Caco-2 (cell line): ENCODE data around the gene TCEANC. TPM values are rescaled to one million over a fixed set of nuclear protein-coding genes. Genes with fewer than 3 reads are reported as not detected.

ENCODE experiments used
- BruUV-seq: library from RNA; stranded (reverse); fragments of 400-500 nt; replicated peaks from 2 replicates; lab custom pipeline; 2021; lab: Mats Ljungman, UMichigan
- CTCF ChIA-PET: fragments of 300-600 bp; sonication (Branson Sonifier 250); formaldehyde crosslinking; loops from one replicate; lab custom pipeline; 2022; ENCODE audit warnings: antibody characterized with exemption; lab: Charles Lee
- POLR2A ChIA-PET: fragments of 300-600 bp; sonication (Branson Sonifier 250); formaldehyde crosslinking; loops from one replicate; lab custom pipeline; 2022; ENCODE audit warnings: antibody characterized with exemption; lab: Charles Lee
- DNase-seq, 2 experiments: peaks; one replicate each; pipeline versions ENCODE4 v3.0.0 to v3.0.0-alpha.2; 2020 to 2022
- H3K27me3 ChIP-seq: replicated peaks from 2 replicates; pipeline ENCODE4 v1.6.0; 2011; ENCODE audit warnings: low read length; ENCODE audit not compliant: control insufficient read depth, insufficient read depth
- H3K36me3 ChIP-seq: 2 replicates; pipeline ENCODE4 v1.5.1; 2011; ENCODE audit warnings: low read length; ENCODE audit not compliant: control insufficient read depth, insufficient read depth
- H3K4me1 ChIP-seq: fragments of 250-450 bp; sonication (Bioruptor Pico); 2 replicates; pipeline ENCODE4 v1.5.1; 2020; ENCODE audit warnings: mild to moderate bottlenecking
- H3K4me3 ChIP-seq: 2 replicates; pipeline ENCODE4 v1.5.1; 2011; ENCODE audit warnings: low read depth, mild to moderate bottlenecking, control low read depth, low read length
- H3K9me3 ChIP-seq: fragments of 250-450 bp; sonication (Bioruptor Pico); 2 replicates; pipeline ENCODE4 v1.5.1; 2020; ENCODE audit warnings: mild to moderate bottlenecking, moderate library complexity
- H3K27ac Mint-ChIP-seq: one replicate; pipeline ENCODE4 v1.8.0; 2022; ENCODE audit warnings: mixed read lengths; ENCODE audit not compliant: unreplicated experiment
- H3K27me3 Mint-ChIP-seq: one replicate; pipeline ENCODE4 v1.8.0; 2022; ENCODE audit warnings: mixed read lengths; ENCODE audit not compliant: insufficient read depth, unreplicated experiment
- H3K36me3 Mint-ChIP-seq: one replicate; pipeline ENCODE4 v1.8.0; 2022; ENCODE audit warnings: mild to moderate bottlenecking, mixed read lengths; ENCODE audit not compliant: insufficient read depth, unreplicated experiment
- H3K4me1 Mint-ChIP-seq: one replicate; pipeline ENCODE4 v1.8.0; 2022; ENCODE audit warnings: low read depth, mixed read lengths; ENCODE audit not compliant: unreplicated experiment
- H3K4me3 Mint-ChIP-seq: one replicate; pipeline ENCODE4 v1.8.0; 2022; ENCODE audit warnings: mild to moderate bottlenecking, moderate library complexity, mixed read lengths; ENCODE audit not compliant: unreplicated experiment
- H3K9me3 Mint-ChIP-seq: one replicate; pipeline ENCODE4 v1.8.0; 2022; ENCODE audit warnings: mixed read lengths; ENCODE audit not compliant: unreplicated experiment
- CTCF ChIP-seq, 2 experiments: fragments of 200-600 bp in 1 of 2; IDR thresholded peaks; 1 replicate in 1 of 2; 2 replicates in 1 of 2; pipeline versions ENCODE4 v1.5.1 to v1.8.0; 2011 to 2022; ENCODE audit warnings: antibody characterized with exemption in 1 of 2, control low read depth in 1 of 2, inconsistent platforms in 1 of 2, low read depth in 1 of 2, low read length in 1 of 2, mild to moderate bottlenecking in 1 of 2, moderate library complexity in 1 of 2; ENCODE audit not compliant: insufficient read depth in 1 of 2, severe bottlenecking in 1 of 2, unreplicated experiment in 1 of 2
- intact Hi-C: fragments of 100-400 bp; cut with micrococcal nuclease; formaldehyde crosslinking; loops from one replicate; pipeline ENCODE4 v1.10.0; 2022; ENCODE audit not compliant: unreplicated experiment
- total RNA-seq: library from RNA; stranded (reverse); gene quantifications from 2 replicates; pipeline ENCODE4 v1.2.3, GENCODE V29; 2022

The TCEANC gene
- total RNA-seq, 1 experiment from 2014 or later = 1.6 TPM

DNA sequence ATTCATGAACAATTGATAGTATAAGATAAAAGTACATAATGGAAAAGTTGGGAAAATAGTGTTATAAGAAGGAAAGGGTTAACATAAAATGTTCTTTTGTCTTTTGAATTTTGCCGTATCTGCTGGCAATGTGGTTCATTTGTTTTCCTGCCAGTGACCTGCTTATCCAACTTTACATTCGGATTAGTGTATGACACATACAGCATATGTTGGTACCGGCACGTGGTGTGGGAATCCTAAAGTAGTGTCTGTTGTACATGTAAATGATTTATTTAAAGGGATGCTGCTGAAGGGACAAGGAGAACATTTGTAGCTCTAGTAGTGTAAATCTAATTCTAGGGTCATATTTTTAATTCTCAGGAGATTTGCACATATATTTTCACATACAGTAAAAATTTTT lies 47.4 kb downstream of the TCEANC start:
- no peaks in the 10 kb centered on the region for H3K9me3 ChIP-seq
- no TSS peak for BruUV-seq
- intact Hi-C loops = no loop called here
- Mint-ChIP-seq H3K9me3 (no peaks in the 10 kb centered on the region), H3K36me3 (peaks cover 21% of the 10 kb centered on the region), H3K4me1 (peaks cover 23% of the 10 kb centered on the region), H3K27ac (no peak overlapping the region), H3K27me3 (no peaks in the 10 kb centered on the region), H3K4me3 (no peak overlapping the region)
- no peaks in the 10 kb centered on the region for H3K4me1 ChIP-seq
- H3K4me3 ChIP-seq = no peak overlapping the region
- no peak for TF ChIP-seq CTCF (IDR thresholded peaks at IDR 0.05; ENCODE audit: insufficient read depth in 1 of 2, low read depth in 1 of 2, low read length in 1 of 2, severe bottlenecking in 1 of 2, unreplicated experiment in 1 of 2)
- no peaks in the 10 kb centered on the region for H3K36me3 ChIP-seq
- ChIA-PET CTCF (no interaction called here), POLR2A (interaction anchor here (0.6 kb wide), 1 partner anchor 32 kb away, joined by 3 read pairs; no protein-coding TSS in a partner anchor)
- no peak for DNase-seq
- H3K27me3 ChIP-seq = no peaks in the 10 kb centered on the region

GRCh38 chrX:13702111-13702789 lies 49.3 kb downstream of the TCEANC start:
- DNase-seq = no peak
- intact Hi-C loops = no loop called here
- no peaks in the 10 kb centered on the region for H3K27me3 ChIP-seq
- Mint-ChIP-seq H3K4me3 (no peak overlapping the region), H3K9me3 (no peaks in the 10 kb centered on the region), H3K27ac (no peak overlapping the region), H3K36me3 (peaks cover 23% of the 10 kb centered on the region), H3K27me3 (no peaks in the 10 kb centered on the region), H3K4me1 (peaks cover 13% of the 10 kb centered on the region)
- TF ChIP-seq CTCF (IDR thresholded peaks at IDR 0.05; ENCODE audit: insufficient read depth in 1 of 2, low read depth in 1 of 2, low read length in 1 of 2, severe bottlenecking in 1 of 2, unreplicated experiment in 1 of 2) = no peak
- H3K4me3 ChIP-seq = no peak overlapping the region
- POLR2A ChIA-PET = no interaction called here
- CTCF ChIA-PET = no interaction called here
- H3K4me1 ChIP-seq = no peaks in the 10 kb centered on the region
- H3K36me3 ChIP-seq = no peaks in the 10 kb centered on the region
- BruUV-seq = no TSS peak
- H3K9me3 ChIP-seq = no peaks in the 10 kb centered on the region

GRCh38 chrX:13703135-13703534 lies 50.2 kb downstream of the TCEANC start:
- Mint-ChIP-seq H3K36me3 (peaks cover 28% of the 10 kb centered on the region), H3K27me3 (no peaks in the 10 kb centered on the region), H3K4me3 (no peak overlapping the region), H3K27ac (no peak overlapping the region), H3K9me3 (no peaks in the 10 kb centered on the region), H3K4me1 (peaks cover 13% of the 10 kb centered on the region)
- intact Hi-C loops = no loop called here
- Histone ChIP-seq H3K4me3 (no peak overlapping the region), H3K9me3 (no peaks in the 10 kb centered on the region), H3K36me3 (no peaks in the 10 kb centered on the region), H3K27me3 (no peaks in the 10 kb centered on the region), H3K4me1 (no peaks in the 10 kb centered on the region)
- ChIA-PET CTCF (no interaction called here), POLR2A (no interaction called here)
- BruUV-seq = no TSS peak
- no peak for DNase-seq
- TF ChIP-seq CTCF (IDR thresholded peaks at IDR 0.05; ENCODE audit: insufficient read depth in 1 of 2, low read depth in 1 of 2, low read length in 1 of 2, severe bottlenecking in 1 of 2, unreplicated experiment in 1 of 2) = no peak
